Mesenchymal stem cell (in vitro differentiated cells and primary cell): Measurements from ENCODE around the gene HMG20A.

Source experiments
- DNase-seq: peaks from one replicate; pipeline ENCODE4 v3.0.0-alpha.2; 2013
- H2AFZ ChIP-seq: one replicate; pipeline ENCODE4 v1.6.1; 2013; ENCODE audit warnings: low read depth, mild to moderate bottlenecking, control low read depth, inconsistent platforms, low read length, moderate library complexity
- H2AK5ac ChIP-seq: 2 replicates; pipeline ENCODE4 v1.6.1; 2013; ENCODE audit warnings: low read length, moderate library complexity, mild to moderate bottlenecking, inconsistent platforms; ENCODE audit not compliant: severe bottlenecking
- H2BK120ac ChIP-seq: one replicate; pipeline ENCODE4 v1.6.1; 2013; ENCODE audit warnings: low read depth, mild to moderate bottlenecking, inconsistent platforms, low read length, moderate library complexity
- H2BK12ac ChIP-seq, 2 experiments: one replicate each; pipeline ENCODE4 v1.6.1; 2013; ENCODE audit warnings: inconsistent platforms in 2 of 2, low read length in 2 of 2, mild to moderate bottlenecking in 2 of 2, moderate library complexity in 2 of 2, control low read depth in 1 of 2
- H2BK15ac ChIP-seq: one replicate; pipeline ENCODE4 v1.6.1; 2013; ENCODE audit warnings: mild to moderate bottlenecking, low read depth, inconsistent platforms; ENCODE audit not compliant: poor library complexity, severe bottlenecking
- H2BK5ac ChIP-seq: 2 replicates; pipeline ENCODE4 v1.6.1; 2013; ENCODE audit warnings: low read depth, mild to moderate bottlenecking, low read length, control low read depth, inconsistent platforms; ENCODE audit not compliant: poor library complexity, severe bottlenecking
- H3K14ac ChIP-seq, 2 experiments: one replicate each; pipeline ENCODE4 v1.6.1; 2013; ENCODE audit warnings: inconsistent platforms in 2 of 2, low read length in 2 of 2, control low read depth in 1 of 2, mild to moderate bottlenecking in 1 of 2, moderate library complexity in 1 of 2
- H3K18ac ChIP-seq, 2 experiments: one replicate each; pipeline ENCODE4 v1.6.1; 2013; ENCODE audit warnings: inconsistent platforms in 2 of 2, low read length in 2 of 2, control low read depth in 1 of 2, low read depth in 1 of 2, mild to moderate bottlenecking in 1 of 2
- H3K23ac ChIP-seq, 2 experiments: one replicate each; pipeline ENCODE4 v1.6.1; 2013; ENCODE audit warnings: inconsistent platforms in 2 of 2, low read length in 2 of 2, mild to moderate bottlenecking in 2 of 2, moderate library complexity in 2 of 2, control low read depth in 1 of 2
- H3K27ac ChIP-seq: 2 replicates; pipeline ENCODE4 v1.5.1; 2013; ENCODE audit warnings: mild to moderate bottlenecking, moderate library complexity, low read length, control low read depth, inconsistent platforms; ENCODE audit not compliant: poor library complexity, severe bottlenecking
- H3K27me3 ChIP-seq, 2 experiments: 2 replicates each; pipeline versions ENCODE4 v1.6.1 to v1.7.0; 2013; ENCODE audit warnings: low read length in 2 of 2, mild to moderate bottlenecking in 2 of 2, moderate library complexity in 2 of 2, control low read depth in 1 of 2, inconsistent platforms in 1 of 2; ENCODE audit not compliant: control insufficient read depth in 1 of 2, insufficient read depth in 1 of 2
- H3K36me3 ChIP-seq, 2 experiments: 2 replicates each; pipeline versions ENCODE4 v1.6.1 to v1.7.0; 2013; ENCODE audit warnings: low read length in 2 of 2, control low read depth in 1 of 2, inconsistent platforms in 1 of 2, low read depth in 1 of 2, mild to moderate bottlenecking in 1 of 2; ENCODE audit not compliant: insufficient read depth in 2 of 2, control insufficient read depth in 1 of 2
- H3K4ac ChIP-seq, 2 experiments: one replicate each; pipeline ENCODE4 v1.6.1; 2013; ENCODE audit warnings: inconsistent platforms in 2 of 2, low read length in 2 of 2, mild to moderate bottlenecking in 2 of 2, moderate library complexity in 2 of 2, control low read depth in 1 of 2, low read depth in 1 of 2
- H3K4me1 ChIP-seq: 2 replicates; pipeline ENCODE4 v1.6.1; 2013; ENCODE audit warnings: low read depth, low read length, control low read depth; ENCODE audit not compliant: control insufficient read depth, insufficient read depth
- H3K4me2 ChIP-seq: 2 replicates; pipeline ENCODE4 v1.6.1; 2013; ENCODE audit warnings: low read length, mild to moderate bottlenecking, inconsistent platforms; ENCODE audit not compliant: poor library complexity, severe bottlenecking
- H3K4me3 ChIP-seq, 2 experiments: 2 replicates each; pipeline versions ENCODE4 v1.5.1 to v1.7.0; 2013; ENCODE audit warnings: low read length in 2 of 2, mild to moderate bottlenecking in 2 of 2, control low read depth in 1 of 2, low read depth in 1 of 2; ENCODE audit not compliant: insufficient read depth in 1 of 2
- H3K79me1 ChIP-seq: replicated peaks from 2 replicates; pipeline ENCODE4 v1.6.1; 2013; ENCODE audit warnings: mild to moderate bottlenecking, control low read depth, low read length, inconsistent platforms; ENCODE audit not compliant: poor library complexity, severe bottlenecking
- H3K9ac ChIP-seq: 2 replicates; pipeline ENCODE4 v1.7.0; 2013; ENCODE audit warnings: mild to moderate bottlenecking, low read length, moderate library complexity
- H3K9me3 ChIP-seq: 2 replicates; pipeline ENCODE4 v1.7.0; 2013; ENCODE audit warnings: mild to moderate bottlenecking, low read length; ENCODE audit not compliant: control insufficient read depth
- H4K8ac ChIP-seq: one replicate; pipeline ENCODE4 v1.6.1; 2013; ENCODE audit warnings: inconsistent platforms, mild to moderate bottlenecking, low read length, moderate library complexity
- H4K91ac ChIP-seq: one replicate; pipeline ENCODE4 v1.6.1; 2013; ENCODE audit warnings: mild to moderate bottlenecking, low read length, inconsistent platforms
- WGBS: methylation state at CpG from one replicate; pipeline ENCODE4 v1.1.7; 2013; ENCODE audit warnings: mixed read lengths; 5-methylcytosine and 5-hydroxymethylcytosine counted together

HMG20A gene

GRCh38 chr15:77515613-77516012, 94.9 kb downstream of the HMG20A start:
- Histone ChIP-seq H2AK5ac (no peak overlapping the region), H3K27me3 (peaks cover 3 to 9% of the 10 kb centered on the region in 2 experiments), H2BK120ac (no peak overlapping the region), H2BK12ac (peak overlapping the region in 1 of 2 experiments; percentile 2), H4K8ac (no peak overlapping the region), H2BK5ac (no peak overlapping the region), H3K4ac (no peak overlapping the region), H2AFZ (no peak overlapping the region), H3K4me1 (peaks cover 4% of the 10 kb centered on the region), H4K91ac (no peak overlapping the region), H3K79me1 (no peaks in the 10 kb centered on the region), H3K18ac (no peak overlapping the region), H3K14ac (no peak overlapping the region), H3K23ac (no peak overlapping the region), H2BK15ac (no peak overlapping the region), H3K4me3 (no peak overlapping the region), H3K9me3 (no peaks in the 10 kb centered on the region), H3K4me2 (no peak overlapping the region), H3K36me3 (no peaks in the 10 kb centered on the region), H3K27ac (no peak overlapping the region), H3K9ac (no peak overlapping the region)
- WGBS = 98% methylated on average over 2 of the region's 2 CpGs
- no peak for DNase-seq

GRCh38 chr15:77516076-77516475, 95.4 kb downstream of the HMG20A start:
- Histone ChIP-seq H3K4me2 (no peak overlapping the region), H3K4me1 (peaks cover 4% of the 10 kb centered on the region), H4K8ac (no peak overlapping the region), H2AFZ (no peak overlapping the region), H3K4ac (no peak overlapping the region), H2AK5ac (no peak overlapping the region), H2BK120ac (no peak overlapping the region), H2BK5ac (no peak overlapping the region), H3K9ac (no peak overlapping the region), H4K91ac (no peak overlapping the region), H3K36me3 (no peaks in the 10 kb centered on the region), H3K14ac (no peak overlapping the region), H3K23ac (no peak overlapping the region), H3K27ac (no peak overlapping the region), H3K9me3 (no peaks in the 10 kb centered on the region), H2BK15ac (no peak overlapping the region), H3K27me3 (peaks cover 3 to 9% of the 10 kb centered on the region in 2 experiments), H2BK12ac (no peak overlapping the region), H3K79me1 (no peaks in the 10 kb centered on the region), H3K4me3 (no peak overlapping the region), H3K18ac (no peak overlapping the region)
- WGBS = 91% methylated on average over 7 of the region's 7 CpGs
- DNase-seq = no peak

GRCh38 chr15:77516786-77517185, 96.1 kb downstream of the HMG20A start:
- H3K4ac ChIP-seq = no peak overlapping the region
- H3K27me3 ChIP-seq = peaks cover 3 to 9% of the 10 kb centered on the region in 2 experiments
- H4K8ac ChIP-seq = no peak overlapping the region
- H2AK5ac ChIP-seq = no peak overlapping the region
- no peak overlapping the region for H3K27ac ChIP-seq
- H3K9ac ChIP-seq = no peak overlapping the region
- H3K14ac ChIP-seq = no peak overlapping the region
- no peak overlapping the region for H2BK15ac ChIP-seq
- peak overlapping the region in 1 of 2 experiments; percentile 35 for H2BK12ac ChIP-seq
- no peak overlapping the region for H3K23ac ChIP-seq
- no peak overlapping the region for H2AFZ ChIP-seq
- no peak overlapping the region for H2BK120ac ChIP-seq
- H3K79me1 ChIP-seq = no peaks in the 10 kb centered on the region
- DNase-seq = no peak
- no peak overlapping the region for H3K18ac ChIP-seq
- WGBS = 96% methylated on average over 12 of the region's 12 CpGs
- no peak overlapping the region for H3K4me2 ChIP-seq
- H3K9me3 ChIP-seq = no peaks in the 10 kb centered on the region
- no peaks in the 10 kb centered on the region for H3K36me3 ChIP-seq
- no peak overlapping the region for H3K4me3 ChIP-seq
- H2BK5ac ChIP-seq = no peak overlapping the region
- peaks cover 4% of the 10 kb centered on the region for H3K4me1 ChIP-seq
- peak overlapping the region; percentile 54 for H4K91ac ChIP-seq

- Histone ChIP-seq H2BK12ac (no peak overlapping the region), H3K14ac (no peak overlapping the region), H3K4me2 (no peak overlapping the region), H3K4ac (no peak overlapping the region), H3K4me1 (peaks cover 4% of the 10 kb centered on the region), H3K9ac (no peak overlapping the region), H3K23ac (no peak overlapping the region), H4K91ac (no peak overlapping the region), H2AFZ (no peak overlapping the region), H3K9me3 (no peaks in the 10 kb centered on the region), H4K8ac (peak overlapping the region; percentile 56), H2BK15ac (no peak overlapping the region), H3K36me3 (no peaks in the 10 kb centered on the region), H3K27me3 (peaks cover 3 to 9% of the 10 kb centered on the region in 2 experiments), H3K18ac (no peak overlapping the region), H3K27ac (no peak overlapping the region), H2AK5ac (no peak overlapping the region), H3K79me1 (no peaks in the 10 kb centered on the region), H2BK5ac (no peak overlapping the region), H3K4me3 (no peak overlapping the region), H2BK120ac (no peak overlapping the region)
- DNase-seq = no peak
- 86% methylated on average over 5 of the region's 7 CpGs for WGBS
Measured at GRCh38 chr15:77517579-77517978, 96.9 kb downstream of the HMG20A start.
